ENCODE measurements around the gene LENG1. TPM values are rescaled to one million over a fixed set of nuclear protein-coding genes. Genes with fewer than 3 reads are reported as not detected.

Gene LENG1
- total and polyA plus RNA-seq, 7 donors: 7.8 to 11.5 (median 8.6) TPM

DNA sequence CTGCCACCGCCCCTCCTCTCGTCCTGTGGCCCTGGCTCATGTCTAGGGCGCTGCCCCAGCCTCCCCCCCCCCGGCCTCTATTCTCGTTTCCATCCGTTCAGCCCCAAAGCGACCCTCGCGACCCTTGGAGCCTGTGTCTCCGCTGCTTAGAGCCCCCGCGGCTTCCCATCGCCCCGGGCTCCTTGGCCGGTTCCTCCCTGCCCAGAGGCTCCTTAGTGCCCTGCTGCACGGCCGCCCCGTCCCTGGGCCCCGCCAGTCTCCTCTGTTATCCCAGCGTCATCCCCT lies 31.1 kb downstream of the LENG1 start:
- H3K27ac ChIP-seq: no peak overlapping the region
- H3K4me3 ChIP-seq: no peak overlapping the region
- H3K4me1 ChIP-seq: no peaks in the 10 kb centered on the region
- no peak for DNase-seq
- H3K9me3 ChIP-seq: no peaks in the 10 kb centered on the region
- no peaks in the 10 kb centered on the region for H3K27me3 ChIP-seq
- H3K36me3 ChIP-seq: peaks cover 49 to 94% (median 63%) of the 10 kb centered on the region in 4 donors
- 90 to 94% methylated on average over 20 of the region's 20 CpGs for WGBS, 2 donors
- intact Hi-C loops (cut with DNase I): no loop called here
- no peak for TF ChIP-seq EP300 (IDR thresholded peaks at IDR 0.05)
- TF ChIP-seq, protein P1, sequence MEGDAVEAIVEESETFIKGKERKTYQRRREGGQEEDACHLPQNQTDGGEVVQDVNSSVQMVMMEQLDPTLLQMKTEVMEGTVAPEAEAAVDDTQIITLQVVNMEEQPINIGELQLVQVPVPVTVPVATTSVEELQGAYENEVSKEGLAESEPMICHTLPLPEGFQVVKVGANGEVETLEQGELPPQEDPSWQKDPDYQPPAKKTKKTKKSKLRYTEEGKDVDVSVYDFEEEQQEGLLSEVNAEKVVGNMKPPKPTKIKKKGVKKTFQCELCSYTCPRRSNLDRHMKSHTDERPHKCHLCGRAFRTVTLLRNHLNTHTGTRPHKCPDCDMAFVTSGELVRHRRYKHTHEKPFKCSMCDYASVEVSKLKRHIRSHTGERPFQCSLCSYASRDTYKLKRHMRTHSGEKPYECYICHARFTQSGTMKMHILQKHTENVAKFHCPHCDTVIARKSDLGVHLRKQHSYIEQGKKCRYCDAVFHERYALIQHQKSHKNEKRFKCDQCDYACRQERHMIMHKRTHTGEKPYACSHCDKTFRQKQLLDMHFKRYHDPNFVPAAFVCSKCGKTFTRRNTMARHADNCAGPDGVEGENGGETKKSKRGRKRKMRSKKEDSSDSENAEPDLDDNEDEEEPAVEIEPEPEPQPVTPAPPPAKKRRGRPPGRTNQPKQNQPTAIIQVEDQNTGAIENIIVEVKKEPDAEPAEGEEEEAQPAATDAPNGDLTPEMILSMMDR (IDR thresholded peaks at IDR 0.05): no peak
- no peak for TF ChIP-seq POLR2AphosphoS5 (IDR thresholded peaks at IDR 0.05)
- TF ChIP-seq POLR2A (IDR thresholded peaks at IDR 0.05): no peak

DNA sequence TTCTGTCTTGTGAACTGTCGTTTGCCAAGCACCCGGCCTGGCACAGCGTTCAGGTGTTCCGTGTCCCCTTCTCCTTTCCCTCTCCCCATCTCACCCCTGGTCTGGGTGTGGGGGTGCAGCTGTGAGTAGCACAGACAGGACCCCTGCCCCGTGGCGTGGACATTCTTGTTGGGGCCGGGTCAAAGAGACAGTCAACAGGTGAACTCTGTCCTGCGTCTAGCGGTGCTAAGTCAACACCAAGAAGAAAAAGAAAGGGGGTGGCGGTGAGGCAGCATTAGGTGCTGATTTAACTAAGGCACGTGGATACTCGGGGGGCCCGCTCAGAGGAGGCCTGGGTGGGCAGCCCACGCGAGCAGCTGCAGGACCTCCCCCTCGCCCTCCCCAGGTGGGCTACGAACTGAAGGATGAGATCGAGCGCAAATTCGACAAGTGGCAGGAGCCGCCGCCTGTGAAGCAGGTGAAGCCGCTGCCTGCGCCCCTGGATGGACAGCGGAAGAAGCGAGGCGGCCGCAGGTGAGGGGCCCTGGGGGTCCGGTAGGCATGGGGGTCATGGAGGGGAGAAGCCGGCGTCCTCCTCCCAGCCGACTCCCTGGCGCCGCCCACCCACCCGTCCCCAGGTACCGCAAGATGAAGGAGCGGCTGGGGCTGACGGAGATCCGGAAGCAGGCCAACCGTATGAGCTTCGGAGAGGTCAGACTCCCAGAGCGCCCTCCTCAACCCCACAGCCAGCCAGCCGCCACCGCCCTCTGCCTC lies 31.7 kb downstream of the LENG1 start:
- H3K27ac ChIP-seq: no peak overlapping the region
- H3K27me3 ChIP-seq: no peaks in the 10 kb centered on the region
- peaks cover 52 to 95% (median 68%) of the 10 kb centered on the region in 4 donors for H3K36me3 ChIP-seq
- TF ChIP-seq POLR2AphosphoS5 (IDR thresholded peaks at IDR 0.05) (no peak), POLR2A (IDR thresholded peaks at IDR 0.05) (no peak)
- intact Hi-C loops (cut with DNase I): no loop called here
- H3K4me1 ChIP-seq: no peaks in the 10 kb centered on the region
- DNase-seq: no peak
- no peak overlapping the region for H3K4me3 ChIP-seq
- no peaks in the 10 kb centered on the region for H3K9me3 ChIP-seq
- WGBS, 2 donors: 93 to 94% methylated on average over 44 of the region's 44 CpGs

DNA sequence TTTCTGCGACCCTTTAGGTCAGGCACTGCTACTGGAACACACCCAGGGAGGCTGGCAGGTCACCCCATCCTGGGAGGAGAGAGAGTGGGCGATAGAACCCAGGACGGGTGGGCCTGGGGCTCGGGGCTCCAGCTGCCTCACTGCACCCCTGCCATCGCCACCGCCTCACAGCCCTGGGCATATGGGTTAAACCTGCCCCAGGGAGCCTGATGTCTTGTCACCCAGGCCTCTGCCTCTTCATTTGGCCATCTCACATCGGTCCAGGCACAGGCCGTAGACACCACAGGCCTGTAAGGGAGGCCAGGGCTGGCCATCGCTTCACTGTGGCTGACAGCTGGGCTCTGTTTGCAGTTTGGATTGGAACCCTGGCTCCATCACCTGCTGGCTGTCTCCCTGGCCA lies 33.8 kb downstream of the LENG1 start:
- H3K27me3 ChIP-seq: no peaks in the 10 kb centered on the region
- no peaks in the 10 kb centered on the region for H3K4me1 ChIP-seq
- DNase-seq: no peak
- 92 to 93% methylated on average over 9 of the region's 9 CpGs for WGBS, 2 donors
- TF ChIP-seq, protein P1 (IDR thresholded peaks at IDR 0.05): no peak
- no peak for TF ChIP-seq POLR2A (IDR thresholded peaks at IDR 0.05)
- no peak for TF ChIP-seq POLR2AphosphoS5 (IDR thresholded peaks at IDR 0.05)
- TF ChIP-seq EP300 (IDR thresholded peaks at IDR 0.05): no peak
- no peak overlapping the region for H3K27ac ChIP-seq
- peaks cover 67 to 94% (median 82%) of the 10 kb centered on the region in 4 donors for H3K36me3 ChIP-seq
- no peaks in the 10 kb centered on the region for H3K9me3 ChIP-seq
- no peak overlapping the region for H3K4me3 ChIP-seq
- intact Hi-C loops (cut with DNase I): no loop called here

DNA sequence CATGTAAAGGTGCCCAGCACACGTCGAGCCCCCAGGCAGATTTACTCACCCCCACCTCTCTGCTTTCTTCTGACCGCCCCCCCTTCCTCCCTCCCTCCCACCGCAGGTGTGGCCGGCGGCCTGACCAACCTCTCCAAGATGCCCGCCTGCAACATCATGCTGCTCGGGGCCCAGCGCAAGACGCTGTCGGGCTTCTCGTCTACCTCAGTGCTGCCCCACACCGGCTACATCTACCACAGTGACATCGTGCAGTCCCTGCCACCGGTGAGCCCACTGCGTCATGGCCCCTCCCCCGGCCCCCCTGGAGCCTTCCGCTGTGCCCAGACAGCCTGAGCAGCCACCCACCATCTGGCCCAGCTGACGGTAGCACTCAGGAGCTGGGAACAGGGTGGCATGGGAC lies 35.1 kb downstream of the LENG1 start:
- TF ChIP-seq, protein P1 (IDR thresholded peaks at IDR 0.05): no peak
- no peak for TF ChIP-seq EP300 (IDR thresholded peaks at IDR 0.05)
- no peak for TF ChIP-seq POLR2AphosphoS5 (IDR thresholded peaks at IDR 0.05)
- no peak for DNase-seq
- H3K9me3 ChIP-seq: no peaks in the 10 kb centered on the region
- peaks cover 73 to 98% (median 91%) of the 10 kb centered on the region in 4 donors for H3K36me3 ChIP-seq
- no peak overlapping the region for H3K27ac ChIP-seq
- intact Hi-C loops (cut with DNase I): no loop called here
- H3K4me3 ChIP-seq: no peak overlapping the region
- no peaks in the 10 kb centered on the region for H3K27me3 ChIP-seq
- 95 to 96% methylated on average over 19 of the region's 19 CpGs for WGBS, 2 donors
- H3K4me1 ChIP-seq: no peaks in the 10 kb centered on the region

DNA sequence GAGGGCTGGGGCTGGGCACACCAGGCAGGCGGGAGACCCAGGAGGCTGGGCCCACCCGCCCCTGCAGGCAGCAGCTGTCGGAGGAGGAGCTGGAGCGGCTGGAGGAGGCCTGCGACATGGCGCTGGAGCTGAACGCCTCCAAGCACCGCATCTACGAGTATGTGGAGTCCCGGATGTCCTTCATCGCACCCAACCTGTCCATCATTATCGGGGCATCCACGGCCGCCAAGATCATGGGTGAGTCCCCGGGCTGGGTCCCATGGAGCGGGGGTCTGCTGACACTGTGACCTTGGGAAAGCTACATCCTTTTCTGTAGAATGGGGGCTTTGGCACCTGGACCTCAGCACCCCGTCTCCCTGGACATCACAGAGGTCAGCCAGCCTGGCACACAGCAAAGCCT lies 35.8 kb downstream of the LENG1 start:
- intact Hi-C loops (cut with DNase I): no loop called here
- WGBS, 2 donors: 95 to 96% methylated on average over 17 of the region's 17 CpGs
- TF ChIP-seq EP300 (IDR thresholded peaks at IDR 0.05) (no peak), POLR2A (IDR thresholded peaks at IDR 0.05) (no peak), POLR2AphosphoS5 (IDR thresholded peaks at IDR 0.05) (no peak)
- TF ChIP-seq, protein P1 (IDR thresholded peaks at IDR 0.05): no peak
- Histone ChIP-seq H3K4me3 (no peak overlapping the region), H3K27me3 (no peaks in the 10 kb centered on the region), H3K4me1 (no peaks in the 10 kb centered on the region), H3K36me3 (peaks cover 66 to 98% (median 87%) of the 10 kb centered on the region in 4 donors), H3K9me3 (no peaks in the 10 kb centered on the region), H3K27ac (no peak overlapping the region)
- DNase-seq: no peak
